Measurements from ENCODE around the gene SART3. TPM values are rescaled to one million over a fixed set of nuclear protein-coding genes. Genes with fewer than 3 reads are reported as not detected.

Gene SART3
- total and polyA plus RNA-seq, 2 of the 4 experiments (the other 2 are of a cell fraction): 22.6 to 37.8 TPM

DNA sequence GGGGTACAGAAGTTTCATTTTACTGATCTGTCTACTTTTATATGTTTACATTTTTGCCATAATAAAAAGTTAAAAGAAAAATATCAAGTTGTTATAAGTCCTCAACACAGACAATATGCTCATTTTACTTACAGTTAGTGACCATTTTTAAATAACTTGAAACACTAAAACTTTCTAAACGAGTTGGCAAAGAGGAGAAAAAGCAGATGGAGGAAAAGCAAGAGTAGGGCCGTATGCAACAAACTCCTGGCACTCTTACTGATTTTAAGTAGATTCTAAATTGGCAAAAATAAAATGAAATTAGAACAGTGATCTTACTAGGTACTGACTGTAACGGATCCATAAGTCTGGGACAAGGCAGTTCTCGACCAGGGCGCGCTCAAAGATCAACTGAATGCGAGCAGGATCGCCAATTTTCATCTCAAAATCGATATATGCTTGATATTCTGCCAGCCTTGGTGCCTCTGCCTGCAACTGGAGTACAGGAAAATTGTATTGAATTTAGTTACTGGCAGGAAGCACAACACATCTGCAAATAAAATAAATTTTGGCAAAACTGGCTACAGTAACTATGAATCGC, 22.3 kb downstream of the SART3 start:
- Histone ChIP-seq H4K20me1 (ENCODE audit: insufficient read depth, low read length) (peaks cover 17% of the 10 kb centered on the region; the same call in 1 of the 2 replicates), H2BK5ac (ENCODE audit: low read depth, low read length, poor library complexity, severe bottlenecking) (no peak overlapping the region), H3K9me3 (ENCODE audit: control insufficient read depth, insufficient read depth, low read length) (no peaks in the 10 kb centered on the region), H3K4me3 (ENCODE audit: insufficient read depth, low read depth, low read length) (no peak overlapping the region), H4K8ac (ENCODE audit: low read depth in 2 of 2, low read length in 2 of 2) (no peak overlapping the region), H3K23ac (ENCODE audit: low read depth, low read length) (no peak overlapping the region), H2BK120ac (ENCODE audit: low read depth, low read length) (no peak overlapping the region), H2AK5ac (ENCODE audit: low read depth, low read length) (no peak overlapping the region), H3K27me3 (ENCODE audit: control insufficient read depth, insufficient read depth, low read length) (no peaks in the 10 kb centered on the region), H2BK15ac (ENCODE audit: low read depth, low read length) (no peak overlapping the region), H4K5ac (ENCODE audit: low read depth, low read length) (no peak overlapping the region), H3K36me3 (ENCODE audit: control insufficient read depth, insufficient read depth, low read length) (peaks cover 27% of the 10 kb centered on the region), H3K4me2 (ENCODE audit: low read depth, low read length) (no peak overlapping the region), H3K27ac (ENCODE audit: insufficient read depth, low read length) (no peak overlapping the region), H2BK20ac (ENCODE audit: low read depth, low read length) (no peak overlapping the region), H3K79me1 (ENCODE audit: low read depth in 1 of 2, low read length in 2 of 2) (peaks cover 23 to 42% of the 10 kb centered on the region in 2 experiments), H3K9me1 (ENCODE audit: insufficient read depth, low read length) (peaks cover 6% of the 10 kb centered on the region), H2AK9ac (replicated peaks; ENCODE audit: low read depth, low read length, poor library complexity) (no peak overlapping the region), H3K14ac (replicated peaks; ENCODE audit: low read depth, low read length) (no peak overlapping the region), H3K4ac (ENCODE audit: low read depth, low read length) (no peak overlapping the region), H4K91ac (ENCODE audit: insufficient read depth, low read depth, low read length) (no peak overlapping the region), H3K56ac (ENCODE audit: extremely low read depth, insufficient read depth, low read length) (no peak overlapping the region), H3K4me1 (ENCODE audit: control insufficient read depth, insufficient read depth, low read length) (no peaks in the 10 kb centered on the region), H3K18ac (ENCODE audit: low read depth, low read length) (no peak overlapping the region), H2AFZ (replicated peaks; ENCODE audit: low read length, poor library complexity) (no peak overlapping the region), H3K9ac (ENCODE audit: low read depth, low read length) (no peak overlapping the region)
- TF ChIP-seq SMC3 (IDR thresholded peaks at IDR 0.05; ENCODE audit: low read depth, low read length) (no peak), CHD1 (IDR thresholded peaks at IDR 0.05; ENCODE audit: low read depth, low read length) (no peak)
- TF ChIP-seq, protein P1, sequence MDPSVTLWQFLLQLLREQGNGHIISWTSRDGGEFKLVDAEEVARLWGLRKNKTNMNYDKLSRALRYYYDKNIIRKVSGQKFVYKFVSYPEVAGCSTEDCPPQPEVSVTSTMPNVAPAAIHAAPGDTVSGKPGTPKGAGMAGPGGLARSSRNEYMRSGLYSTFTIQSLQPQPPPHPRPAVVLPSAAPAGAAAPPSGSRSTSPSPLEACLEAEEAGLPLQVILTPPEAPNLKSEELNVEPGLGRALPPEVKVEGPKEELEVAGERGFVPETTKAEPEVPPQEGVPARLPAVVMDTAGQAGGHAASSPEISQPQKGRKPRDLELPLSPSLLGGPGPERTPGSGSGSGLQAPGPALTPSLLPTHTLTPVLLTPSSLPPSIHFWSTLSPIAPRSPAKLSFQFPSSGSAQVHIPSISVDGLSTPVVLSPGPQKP (IDR thresholded peaks at IDR 0.05; ENCODE audit: borderline replicate concordance, low read depth, low read length): no peak
- ATAC-seq (ENCODE audit: low read depth): no peak
- 88% methylated on average over 5 of the region's 10 CpGs; no CpG with 5 or more reads in 1 of the 2 experiments for WGBS, 2 experiments (ENCODE audit: extremely low coverage in 2 of 2, insufficient read length in 1 of 2)
- no TSS peak for BruUV-seq (replicated peaks)
- ChIA-PET CTCF (no interaction called here), POLR2A (ENCODE audit: unreplicated experiment) (no interaction called here)
- DNase-seq: no peak
- dilution Hi-C loops (cut with HindIII; ENCODE audit: low sequenced_read_pairs, unreplicated experiment) (no loop called here), in situ Hi-C loops (cut with MboI; ENCODE audit: low sequenced_read_pairs) (no loop called here), intact Hi-C loops (cut with micrococcal nuclease) (no loop called here)

Data from IMR-90 (cell line).